ENCODE measurements around the gene CSTF3.
"Not testable (repeated sequence)": the region's sequence is repeated elsewhere in the genome, so short reads cannot be mapped to it uniquely, and the experiment has no call there.

Gene CSTF3

DNA sequence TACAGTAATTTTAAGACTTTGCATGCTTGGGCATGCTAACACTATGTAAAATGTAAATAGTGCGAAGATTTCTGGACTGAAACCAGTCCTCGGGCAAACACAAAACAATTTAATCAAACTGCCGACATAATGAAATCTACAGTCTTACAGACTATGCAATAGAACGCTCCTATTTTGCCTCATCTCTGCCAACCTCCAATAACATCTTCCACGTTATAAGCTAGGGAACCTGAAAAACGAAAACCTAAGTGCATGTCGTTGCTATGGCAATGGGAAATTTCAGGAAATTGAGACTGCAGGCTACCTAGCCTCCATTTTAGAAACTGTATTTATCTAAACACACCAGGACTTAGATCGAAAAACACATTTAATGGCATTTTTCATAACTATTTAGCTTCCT, 1.1 kb downstream of the CSTF3 start:
- DNase-seq, result no peak

DNA sequence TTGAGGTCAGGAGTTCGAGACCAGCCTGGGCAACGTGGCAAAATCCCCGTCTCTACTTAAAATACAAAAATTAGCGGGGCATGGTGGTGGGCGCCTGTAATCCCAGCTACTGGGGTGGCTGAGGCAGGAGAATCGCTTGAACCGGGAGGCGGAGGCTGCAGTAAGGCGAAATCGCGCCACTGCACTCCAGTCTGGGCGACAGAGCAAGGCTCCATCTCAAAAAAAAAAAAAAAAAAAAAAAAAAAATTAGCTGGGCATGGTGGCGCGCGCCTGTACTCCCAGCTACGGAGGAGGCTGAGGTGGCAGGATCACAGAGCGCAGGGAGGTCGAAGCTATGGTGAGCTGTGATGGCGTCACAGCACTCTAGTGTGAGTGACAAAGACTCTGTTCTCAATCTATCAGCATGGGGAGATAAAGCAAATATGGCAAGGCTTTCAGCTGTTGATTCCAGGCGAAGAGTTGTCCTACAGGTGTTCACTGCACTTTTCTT, 1.9 kb downstream of the CSTF3 start:
- not testable (repeated sequence) for DNase-seq

DNA sequence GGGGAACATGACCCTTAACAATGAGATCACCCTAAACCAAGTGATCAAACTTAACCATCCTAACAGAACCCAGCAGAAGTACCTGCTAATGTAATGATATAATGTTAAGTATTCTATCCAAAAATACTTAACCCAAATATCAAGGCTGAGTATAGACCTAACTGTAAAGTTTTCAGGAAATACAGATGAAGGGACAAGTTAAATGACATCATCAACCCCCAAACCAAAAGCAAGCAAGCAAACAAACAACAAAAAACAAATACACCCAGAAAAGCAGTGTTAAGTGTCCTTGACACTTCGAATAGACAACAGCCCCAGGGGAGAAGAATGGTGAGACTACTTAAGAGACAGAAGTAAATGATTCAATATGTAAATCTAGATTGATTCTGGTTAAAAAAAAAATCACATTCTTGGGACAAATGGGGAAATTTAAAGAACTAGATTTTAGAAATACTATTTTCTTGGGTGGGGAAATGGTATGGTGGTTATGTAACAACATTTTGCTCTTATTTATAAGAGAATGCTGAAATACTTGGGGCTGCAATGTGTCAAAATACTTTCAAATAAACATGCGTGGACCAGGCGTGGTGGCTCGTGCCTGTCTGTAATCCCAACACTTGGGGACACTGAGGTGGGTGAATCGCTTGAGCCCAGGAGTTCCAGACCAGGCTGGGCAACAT, 2.5 kb downstream of the CSTF3 start:
- no peak for DNase-seq

DNA sequence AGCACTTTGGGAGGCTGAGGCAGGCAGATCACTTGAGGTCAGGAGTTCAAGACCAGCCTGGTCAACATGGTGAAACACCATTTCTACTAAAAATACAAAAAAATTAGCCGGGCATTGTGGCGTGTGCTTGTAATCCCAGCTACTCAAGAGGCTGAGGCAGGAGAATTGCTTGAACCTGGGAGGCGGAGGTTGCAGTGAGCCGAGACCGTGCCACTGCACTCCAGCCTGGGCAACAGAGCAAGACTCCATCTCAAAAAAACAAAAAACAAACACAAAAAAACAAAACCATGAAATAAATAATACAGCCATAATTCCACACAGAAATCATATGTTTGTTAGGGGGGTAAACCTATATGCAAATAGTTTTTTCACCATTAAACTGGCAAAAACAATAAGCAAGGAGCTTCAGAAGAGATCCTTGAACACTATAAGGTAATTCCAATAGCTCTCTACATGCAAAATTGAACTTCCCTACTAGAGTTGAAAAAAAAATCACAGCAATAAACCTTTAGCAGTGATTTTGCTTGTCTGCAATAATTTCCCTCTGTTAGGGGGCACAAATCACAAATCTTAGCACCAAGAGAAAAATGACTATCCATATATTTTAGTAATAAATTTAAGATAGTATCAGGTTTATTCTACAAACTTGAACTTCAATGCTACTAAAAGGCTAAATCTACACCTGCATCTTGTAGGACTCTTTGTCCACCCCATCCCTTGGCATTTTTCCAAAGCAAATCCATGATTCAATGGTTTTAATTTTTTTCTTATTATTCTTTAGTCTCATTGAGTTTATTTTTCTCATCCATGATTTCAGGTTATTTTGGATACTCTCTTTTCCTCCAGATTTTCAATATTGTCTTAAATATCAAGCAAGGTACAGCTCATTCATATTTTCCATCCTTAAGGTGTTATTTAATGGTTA, 3.9 kb downstream of the CSTF3 start:
- no peak for DNase-seq

DNA sequence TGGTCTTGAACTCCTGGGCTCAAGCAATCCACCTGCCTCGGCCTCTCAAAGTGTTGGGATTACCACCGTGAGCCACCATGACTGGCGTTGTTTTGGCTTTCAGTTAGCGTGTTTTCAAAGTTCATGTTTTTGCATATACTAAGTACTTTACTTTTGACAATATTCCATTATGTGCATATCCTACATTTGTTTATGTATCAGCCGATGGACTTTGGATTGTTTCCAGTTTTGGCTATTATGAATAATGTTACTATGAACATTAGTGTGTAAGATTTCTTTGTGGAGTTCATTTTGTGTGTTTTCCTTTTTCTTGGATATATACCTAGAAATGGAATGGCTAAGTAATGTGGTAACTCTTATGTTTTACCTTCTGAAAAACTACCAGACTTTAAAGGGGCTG, 9.9 kb downstream of the CSTF3 start:
- no peak for DNase-seq

DNA sequence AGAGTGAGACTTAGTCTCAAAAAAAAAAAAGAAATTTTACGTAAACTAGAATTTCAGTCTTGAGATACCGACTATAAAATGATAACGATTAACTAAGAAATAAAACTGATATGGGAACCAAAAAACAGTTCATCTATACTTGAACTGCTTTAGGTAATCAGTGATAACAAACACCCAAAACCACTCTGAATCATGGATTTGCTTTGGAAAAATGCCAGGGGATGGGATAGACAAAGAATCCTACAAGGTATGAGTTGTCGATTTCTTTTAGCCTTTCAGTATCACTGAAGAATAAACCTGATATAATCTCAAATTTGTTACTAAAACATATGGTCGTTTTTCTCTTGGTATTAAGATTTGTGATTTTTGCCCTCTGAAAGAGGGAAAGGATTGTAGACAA, 13.7 kb downstream of the CSTF3 start:
- no peak for DNase-seq

DNA sequence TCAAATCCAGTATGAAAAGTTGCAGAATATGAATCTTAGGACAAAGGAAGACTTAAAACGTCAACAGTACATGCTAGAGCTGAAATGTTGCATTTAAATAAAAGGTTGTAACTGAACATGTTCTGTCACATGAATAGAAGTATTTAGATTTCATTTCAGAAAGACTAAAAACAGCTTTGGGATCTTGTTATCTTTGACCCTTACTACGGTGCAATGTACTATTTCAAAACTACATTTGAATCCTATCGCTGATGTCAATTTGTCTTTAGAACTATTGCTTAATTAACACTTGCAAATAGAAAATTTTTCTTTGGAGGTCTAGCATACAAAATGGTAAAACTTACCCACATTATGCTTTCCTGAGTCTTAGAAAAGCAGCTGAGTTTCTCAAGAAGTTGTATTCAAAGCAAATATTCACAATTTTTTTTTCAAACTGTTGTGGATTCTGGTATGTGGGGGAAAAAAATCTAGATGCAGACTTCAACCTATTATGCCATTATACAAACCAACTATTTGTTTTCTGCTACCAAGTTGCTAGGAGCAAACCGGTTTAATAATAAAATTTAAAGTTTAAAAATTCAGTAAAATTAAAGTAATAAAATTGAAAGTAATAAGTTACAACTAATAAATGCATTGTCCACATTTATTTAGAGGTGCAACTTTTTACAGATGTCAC, 25.4 kb downstream of the CSTF3 start:
- no peak for DNase-seq

DNA sequence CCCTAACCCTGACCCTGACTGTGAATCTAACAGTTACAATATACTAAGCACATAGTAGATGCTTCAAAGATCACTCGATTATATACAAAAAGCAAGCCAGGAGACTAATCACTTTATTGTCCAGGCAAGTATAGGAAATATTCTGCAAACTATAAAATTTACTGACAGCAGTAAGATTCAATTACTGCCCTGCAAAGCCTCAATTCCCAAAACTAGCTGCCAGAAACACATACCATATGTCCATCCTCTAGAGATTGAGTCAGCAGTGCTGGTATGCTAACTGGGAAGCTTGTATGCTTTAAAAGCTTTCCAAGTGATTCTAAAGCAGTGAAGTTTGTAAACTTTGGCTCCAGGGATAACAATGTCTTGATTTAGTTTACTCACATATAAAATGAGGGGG, 26.1 kb downstream of the CSTF3 start:
- no peak for DNase-seq

DNA sequence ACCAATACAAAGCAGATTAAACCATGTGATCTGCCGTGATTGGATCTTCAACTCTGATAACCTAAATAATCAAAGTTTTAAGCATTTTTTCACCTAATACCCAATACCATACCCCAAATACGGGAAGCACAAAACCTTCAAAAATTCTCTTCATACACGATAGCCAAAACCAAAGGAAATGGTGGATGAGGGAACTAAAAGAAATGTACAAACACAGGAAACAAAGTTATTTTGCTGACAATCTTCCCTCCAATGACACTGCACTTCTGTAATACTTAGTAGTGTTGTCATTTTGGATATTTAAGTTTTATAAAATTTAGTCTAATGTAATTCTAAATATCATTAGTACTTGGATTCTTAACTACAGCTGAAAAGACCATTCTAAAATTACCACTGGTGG, 27.0 kb downstream of the CSTF3 start:
- DNase-seq, result no peak

DNA sequence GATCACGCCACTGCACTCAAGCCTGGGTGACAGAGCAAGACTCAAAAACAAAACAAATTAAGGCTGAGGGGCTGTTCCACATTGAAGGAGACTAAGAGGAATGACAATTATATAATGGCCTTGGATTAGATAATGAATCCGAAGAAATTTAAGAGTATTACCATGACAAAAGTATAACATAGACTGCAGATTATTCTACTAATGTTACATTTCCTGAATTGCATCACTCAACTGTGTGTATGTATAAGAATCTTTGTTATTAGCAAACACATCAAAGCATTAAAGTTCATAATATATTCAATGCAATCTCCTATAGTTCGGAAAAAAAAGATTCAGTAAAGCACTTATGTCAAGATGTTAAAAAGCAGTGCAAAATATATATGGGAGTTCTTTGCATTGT, 27.5 kb downstream of the CSTF3 start:
- no peak for DNase-seq

DNA sequence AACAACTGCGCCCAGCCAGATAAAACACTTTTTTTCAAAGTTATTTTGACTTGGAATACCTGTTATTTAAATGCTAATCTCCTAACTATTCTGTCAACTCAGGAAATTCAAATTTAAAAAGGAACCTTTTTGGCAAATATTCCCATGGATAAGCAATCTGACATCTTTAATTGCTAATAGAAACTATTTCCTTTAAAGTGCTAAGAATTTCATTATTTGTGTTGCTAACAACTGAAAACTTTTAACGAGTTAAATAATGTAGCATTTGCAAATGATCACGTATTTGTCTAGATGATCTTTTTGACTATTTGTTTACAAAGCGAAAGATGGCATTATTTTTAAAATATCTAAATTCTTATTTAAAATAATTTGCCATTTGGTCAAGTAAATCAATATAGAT, 28.8 kb downstream of the CSTF3 start:
- no peak for DNase-seq

DNA sequence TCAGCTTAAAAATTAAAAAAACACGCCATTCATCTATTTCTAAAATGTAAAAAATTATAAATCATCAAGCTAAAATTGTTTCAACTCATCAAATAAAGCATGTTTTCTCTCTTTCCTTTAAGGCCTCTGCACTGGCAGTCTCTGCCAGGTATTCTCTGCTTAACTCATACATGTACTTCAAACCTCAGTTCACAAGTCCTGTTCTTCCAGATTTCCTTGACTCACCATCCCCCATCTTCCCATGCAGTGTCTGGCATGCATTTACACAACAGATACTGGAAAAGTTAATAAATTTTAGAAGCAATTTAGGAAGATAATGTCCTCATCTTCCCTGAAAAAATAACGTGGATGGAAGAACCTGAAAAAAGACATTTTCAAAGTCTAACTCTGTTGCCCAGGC, 32.5 kb downstream of the CSTF3 start:
- DNase-seq, result no peak

DNA sequence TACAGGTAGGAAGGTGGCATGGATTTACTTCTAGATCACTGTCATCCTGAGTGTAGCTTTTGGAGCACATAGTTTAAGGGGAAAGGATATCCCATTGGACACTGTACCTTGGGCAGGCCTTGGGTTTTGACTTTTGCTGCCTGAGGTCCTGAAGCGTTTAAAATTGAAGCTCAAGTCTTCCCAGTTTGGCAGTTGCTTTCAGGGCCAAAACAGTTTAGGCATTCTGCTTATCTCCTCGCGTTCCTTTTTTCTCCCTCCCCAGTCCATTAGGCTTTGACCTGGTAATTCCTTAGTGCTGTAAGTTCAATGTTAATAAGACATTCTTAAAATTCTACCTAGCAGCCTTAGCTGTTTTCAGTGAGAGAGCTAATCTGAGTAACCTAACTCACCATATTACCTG, 35.7 kb downstream of the CSTF3 start:
- DNase-seq, result no peak

DNA sequence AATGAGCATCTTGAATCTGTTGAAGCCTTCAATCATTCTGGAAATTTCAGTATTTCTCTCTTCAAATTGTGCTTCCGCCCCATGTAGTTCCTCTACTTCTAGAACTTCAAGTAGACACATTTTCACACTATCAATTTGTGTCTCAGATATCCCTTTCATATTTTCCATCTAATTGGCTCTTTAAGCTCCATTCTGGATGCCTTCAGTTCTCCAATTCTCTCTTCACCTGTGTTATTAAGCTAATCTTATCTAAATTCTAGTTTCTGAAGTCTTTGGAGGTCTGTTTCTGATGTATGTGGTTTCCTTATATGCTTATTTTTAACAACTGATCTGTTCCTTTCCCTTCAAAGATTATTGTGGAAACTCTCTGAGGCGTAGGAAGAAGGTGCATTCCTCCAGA, 36.3 kb downstream of the CSTF3 start:
- DNase-seq, result no peak

DNA sequence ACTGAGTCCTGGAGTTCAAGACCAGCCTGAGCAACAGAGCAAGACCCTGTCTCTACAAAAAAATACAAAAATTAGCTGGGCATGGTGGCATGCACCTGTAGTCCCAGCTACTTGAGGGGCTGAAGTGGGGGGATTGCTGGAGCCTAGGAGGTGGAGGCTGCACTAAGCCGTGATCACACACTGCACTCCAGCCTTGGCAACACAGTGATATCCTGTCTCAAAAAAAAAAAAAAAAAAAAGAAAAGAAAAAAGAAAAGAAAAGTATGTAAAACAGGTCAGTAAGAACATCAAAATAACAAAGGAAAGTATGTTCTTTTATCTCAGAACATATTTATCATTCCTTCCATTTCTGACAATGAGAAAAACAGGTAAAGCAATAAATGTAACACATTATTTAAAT, 38.6 kb downstream of the CSTF3 start:
- not testable (repeated sequence) for DNase-seq

DNA sequence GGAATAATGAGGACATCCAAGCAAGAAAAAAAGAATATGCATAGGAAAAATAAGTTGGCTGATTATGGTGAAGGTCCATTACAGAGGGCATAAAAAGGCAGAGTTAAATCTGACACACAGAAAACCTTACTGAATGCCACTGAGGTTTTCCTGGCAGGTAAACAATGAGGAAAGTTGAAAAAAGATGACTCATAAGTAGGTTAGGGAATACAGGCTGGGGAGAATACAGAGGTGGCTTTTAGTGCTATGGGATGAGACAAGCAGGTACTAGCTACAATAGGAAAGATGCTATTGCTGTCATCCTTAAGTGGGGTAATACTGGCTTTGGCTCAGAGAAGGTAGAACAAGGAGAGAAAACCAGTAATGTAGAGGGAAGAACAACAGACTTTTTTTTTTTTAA, 44.7 kb downstream of the CSTF3 start:
- no peak for DNase-seq

DNA sequence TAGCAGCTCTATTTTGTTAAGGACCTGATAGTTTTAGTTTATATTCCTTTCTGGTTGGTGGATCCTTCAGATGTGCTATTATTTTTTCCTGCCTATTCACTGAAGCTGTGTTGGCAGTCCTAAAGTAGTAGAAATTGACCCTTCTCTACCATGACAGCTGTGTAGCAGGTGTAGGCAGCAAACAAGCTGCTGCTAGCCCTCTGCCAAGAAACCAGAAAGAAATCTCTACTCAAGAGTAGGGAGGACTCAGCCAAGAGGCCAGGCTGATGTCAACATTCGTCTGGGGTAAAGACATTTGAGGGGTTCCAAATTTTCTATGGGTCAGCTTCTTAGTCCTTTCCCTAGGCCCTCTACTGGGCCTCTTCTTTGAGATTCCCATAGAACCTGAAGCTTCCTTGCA, 51.2 kb downstream of the CSTF3 start:
- no peak for DNase-seq

DNA sequence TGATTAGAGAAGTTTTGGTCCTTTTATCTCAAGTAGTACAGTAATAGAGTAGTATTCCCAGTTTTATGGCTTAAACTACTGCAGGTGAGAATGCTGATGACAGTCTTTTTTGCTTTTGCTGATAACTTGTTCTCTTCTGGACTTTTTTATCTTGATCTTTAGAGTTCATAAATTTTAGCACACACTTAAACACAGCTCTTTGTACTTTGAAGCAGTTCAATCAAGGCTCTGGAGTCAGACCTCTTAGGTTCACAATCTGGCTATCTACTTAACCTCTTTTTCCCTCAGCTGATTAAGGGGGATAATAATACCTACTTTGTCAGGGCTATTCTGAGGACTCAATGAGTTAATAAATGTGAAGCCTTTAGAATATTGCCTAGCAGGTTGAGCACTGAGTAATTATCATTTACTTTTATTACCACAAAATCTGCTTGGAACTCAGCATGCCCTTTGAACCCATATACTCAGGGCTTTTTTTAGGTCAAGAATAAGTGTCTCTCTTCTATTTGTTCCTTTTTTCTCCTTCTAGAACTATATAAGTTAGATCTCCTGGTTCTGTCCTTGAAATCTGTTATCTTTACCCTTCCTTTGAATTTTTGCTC, 51.9 kb downstream of the CSTF3 start:
- DNase-seq, result no peak

DNA sequence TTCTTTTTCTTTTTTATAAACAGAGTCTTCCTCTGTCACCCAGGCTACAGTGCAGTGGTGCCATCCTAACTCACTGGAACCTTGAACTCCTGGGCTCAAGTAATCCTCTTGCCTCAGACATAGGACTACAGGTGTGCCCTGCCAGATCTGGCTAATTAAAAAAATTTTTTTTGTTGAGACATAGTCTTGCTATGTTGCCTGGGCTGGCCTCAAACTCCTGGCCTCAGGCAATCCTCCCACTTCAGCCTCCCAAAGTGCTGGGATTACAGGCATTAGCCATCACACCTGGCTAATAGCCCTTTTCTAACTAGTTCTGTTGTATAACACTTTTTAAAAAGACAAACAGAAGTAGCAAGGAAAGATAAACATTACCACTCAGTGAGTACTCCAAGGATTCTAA, 57.4 kb downstream of the CSTF3 start:
- DNase-seq, result no peak

DNA sequence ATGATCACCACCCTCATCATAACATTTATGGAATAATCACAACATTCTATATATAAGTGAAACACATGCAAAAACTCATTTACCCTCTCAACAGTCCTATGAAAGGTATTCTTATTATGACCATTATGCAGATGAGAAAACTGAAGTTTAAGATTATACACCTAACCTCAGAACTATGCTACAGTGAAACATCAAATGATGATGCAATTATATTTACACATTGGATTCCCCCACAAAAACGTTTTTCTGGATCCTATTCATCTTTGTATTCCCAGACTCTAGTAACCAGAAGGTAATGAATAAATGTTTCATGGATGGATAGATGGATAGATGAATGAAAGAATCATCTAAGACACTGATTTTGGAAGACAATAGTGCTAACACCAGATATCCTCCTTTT, 67.1 kb downstream of the CSTF3 start:
- DNase-seq, result no peak

DNA sequence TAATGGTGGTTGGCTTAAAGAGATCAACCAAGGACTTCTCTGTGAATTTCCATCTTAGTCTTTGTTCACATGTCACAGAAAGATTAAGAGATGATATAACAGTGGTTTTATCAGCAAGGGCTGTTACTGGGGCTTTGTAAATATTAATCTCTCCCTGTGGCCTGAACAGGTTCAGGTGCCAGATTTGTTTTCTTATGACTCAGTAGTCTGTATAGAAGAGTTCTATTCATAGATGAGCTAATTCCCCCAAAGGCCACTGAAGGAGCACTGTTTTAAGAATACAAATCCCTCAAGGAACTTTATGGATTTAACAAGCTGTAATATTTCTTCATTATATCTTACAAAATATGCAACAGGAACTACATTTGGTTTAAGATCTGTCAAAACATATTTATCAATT, 71.5 kb downstream of the CSTF3 start:
- DNase-seq, result no peak

DNA sequence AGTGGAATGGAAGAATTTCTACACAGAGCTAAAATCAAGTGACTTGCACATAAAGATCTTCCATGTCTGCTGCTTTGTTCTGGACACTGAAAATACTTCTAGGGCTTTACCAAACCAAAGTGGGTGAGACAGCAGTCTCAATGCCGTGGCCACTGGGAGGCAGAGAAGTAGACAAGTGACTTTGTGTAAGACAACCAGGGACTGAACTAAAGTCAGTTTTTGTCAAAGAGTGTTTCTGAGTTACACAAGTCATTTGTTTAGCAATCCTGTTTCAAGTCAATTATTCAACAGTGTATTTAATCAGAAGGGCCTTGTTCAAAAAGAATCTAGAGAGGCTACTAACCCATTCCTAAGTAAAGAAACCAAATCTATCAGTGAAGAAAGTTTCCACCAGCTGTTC, 75.3 kb downstream of the CSTF3 start:
- DNase-seq, result no peak

DNA sequence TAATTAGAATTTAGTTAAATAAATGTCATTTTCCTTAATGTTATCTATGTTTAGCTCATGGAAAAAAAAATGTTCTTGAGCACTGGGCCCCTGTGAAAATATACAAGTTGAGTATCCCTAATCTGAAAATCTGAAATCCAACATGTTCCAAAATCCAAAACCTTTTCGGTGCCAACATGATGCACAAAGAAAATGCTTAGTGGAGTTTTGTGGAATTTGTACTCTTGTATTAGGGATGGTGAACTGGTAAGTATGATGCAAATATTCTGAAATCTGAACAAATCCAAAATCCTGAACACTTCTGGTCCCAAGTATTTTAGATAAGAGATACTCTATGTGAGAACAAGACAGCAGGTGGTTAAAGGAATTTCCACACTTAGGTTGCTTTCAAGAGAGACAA, 77.4 kb downstream of the CSTF3 start:
- DNase-seq, result no peak

Data from CD4-positive, alpha-beta T cell treated with Interferon gamma for 1 hour (primary cell).